ENCODE results near the gene CYP2C18. TPM values are rescaled to one million over a fixed set of nuclear protein-coding genes. Genes with fewer than 3 reads are reported as not detected.
"Not testable (repeated sequence)": the region's sequence is repeated elsewhere in the genome, so short reads cannot be mapped to it uniquely, and the experiment has no call there.

CYP2C18 gene
- total RNA-seq, 1 experiment from 2014 or later, result not detected

DNA sequence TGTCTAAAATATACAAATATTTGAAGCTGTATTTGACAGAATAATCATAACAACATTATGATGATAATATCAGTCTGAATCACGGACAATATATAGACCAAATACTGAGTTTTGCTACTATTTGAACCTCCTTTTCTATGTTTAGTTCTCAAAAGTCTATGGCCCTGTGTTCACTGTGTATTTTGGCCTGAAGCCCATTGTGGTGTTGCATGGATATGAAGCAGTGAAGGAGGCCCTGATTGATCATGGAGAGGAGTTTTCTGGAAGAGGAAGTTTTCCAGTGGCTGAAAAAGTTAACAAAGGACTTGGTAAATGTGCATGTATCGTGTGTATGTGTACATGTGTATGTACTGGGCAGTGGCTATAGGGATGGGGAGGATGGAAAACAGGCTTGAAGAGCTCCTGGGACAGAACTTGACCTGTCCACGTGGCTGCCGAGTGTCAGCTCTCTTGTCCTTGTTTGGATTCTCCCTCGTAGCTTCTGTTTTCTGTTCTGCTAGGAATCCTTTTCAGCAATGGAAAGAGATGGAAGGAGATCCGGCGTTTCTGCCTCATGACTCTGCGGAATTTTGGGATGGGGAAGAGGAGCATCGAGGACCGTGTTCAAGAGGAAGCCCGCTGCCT is 4.2 kb downstream of the CYP2C18 start:
- Histone ChIP-seq H3K4me3 (no peak overlapping the region), H3K9me3 (peaks cover 2% of the 10 kb centered on the region; the same call in 1 of the 2 replicates), H3K27me3 (no peaks in the 10 kb centered on the region), H3K36me3 (no peaks in the 10 kb centered on the region)
- DNase-seq, result no peak

DNA sequence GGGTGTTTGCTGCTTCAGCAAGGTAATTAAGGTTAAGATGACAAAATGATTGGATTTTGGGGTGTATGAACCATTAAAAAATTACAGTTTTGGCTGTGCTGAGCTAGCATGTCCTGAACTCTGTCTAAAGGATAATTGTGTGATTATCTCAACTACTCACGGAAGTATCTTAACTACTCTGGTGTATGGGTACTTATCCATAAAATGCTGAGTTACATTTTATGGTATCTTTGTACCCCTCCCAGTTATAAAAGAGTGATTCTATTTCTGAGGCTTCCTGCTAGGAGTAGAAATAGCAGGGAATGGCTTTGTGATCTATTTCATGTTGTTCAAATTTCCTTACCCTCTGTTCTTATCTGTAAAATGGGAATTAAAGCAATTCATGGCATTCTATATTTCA is 22.6 kb downstream of the CYP2C18 start:
- Histone ChIP-seq H3K9me3 (no peaks in the 10 kb centered on the region), H3K27me3 (no peaks in the 10 kb centered on the region), H3K36me3 (no peaks in the 10 kb centered on the region), H3K4me3 (no peak overlapping the region)
- DNase-seq, result no peak

DNA sequence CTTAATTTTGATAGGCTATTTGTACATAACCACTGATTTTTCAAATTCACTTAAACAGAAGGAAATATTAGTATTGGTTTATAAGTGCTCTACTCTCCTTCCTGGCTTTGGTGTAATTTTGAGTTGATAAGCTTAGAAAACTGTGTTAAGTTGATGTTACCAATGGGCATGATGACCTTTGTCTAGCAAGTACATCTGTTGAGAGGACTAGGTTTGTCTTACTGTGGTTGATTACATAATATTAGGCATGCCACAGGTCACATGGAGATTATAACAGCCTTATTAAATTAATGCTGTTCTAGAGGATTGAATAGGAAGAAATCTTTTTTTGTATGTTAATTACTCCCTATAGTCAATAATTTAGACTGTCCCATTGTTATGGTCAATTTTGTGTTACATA is 27.0 kb downstream of the CYP2C18 start:
- Histone ChIP-seq H3K36me3 (no peaks in the 10 kb centered on the region), H3K27me3 (no peaks in the 10 kb centered on the region), H3K9me3 (no peaks in the 10 kb centered on the region), H3K4me3 (no peak overlapping the region)
- no peak for DNase-seq

DNA sequence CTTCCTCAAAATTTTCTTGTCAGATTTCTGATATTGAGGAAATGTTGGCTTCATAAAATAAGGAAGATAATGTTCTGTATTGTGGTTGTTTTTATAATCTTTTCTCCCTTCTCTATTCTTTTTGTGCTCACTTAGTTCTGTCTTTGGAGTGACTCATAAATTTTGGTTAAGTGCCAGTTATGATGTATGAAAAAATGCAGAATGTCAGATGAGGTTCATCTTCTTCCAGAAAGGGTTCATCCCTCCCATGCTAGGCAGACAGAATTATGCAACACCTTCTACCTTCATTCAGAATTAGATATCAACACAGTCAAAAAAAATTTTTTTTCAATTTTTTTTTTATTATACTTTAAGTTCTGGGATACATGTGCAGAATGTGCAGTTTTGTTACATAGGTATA is 42.3 kb downstream of the CYP2C18 start:
- Histone ChIP-seq H3K27me3 (no peaks in the 10 kb centered on the region), H3K9me3 (no peaks in the 10 kb centered on the region), H3K4me3 (no peak overlapping the region), H3K36me3 (no peaks in the 10 kb centered on the region)
- DNase-seq, result no peak

DNA sequence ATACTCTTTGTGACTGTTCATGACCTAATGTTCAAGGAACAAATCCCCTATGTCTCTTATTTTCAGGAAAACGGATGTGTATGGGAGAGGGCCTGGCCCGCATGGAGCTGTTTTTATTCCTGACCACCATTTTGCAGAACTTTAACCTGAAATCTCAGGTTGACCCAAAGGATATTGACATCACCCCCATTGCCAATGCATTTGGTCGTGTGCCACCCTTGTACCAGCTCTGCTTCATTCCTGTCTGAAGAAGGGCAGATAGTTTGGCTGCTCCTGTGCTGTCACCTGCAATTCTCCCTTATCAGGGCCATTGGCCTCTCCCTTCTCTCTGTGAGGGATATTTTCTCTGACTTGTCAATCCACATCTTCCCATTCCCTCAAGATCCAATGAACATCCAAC is 51.7 kb downstream of the CYP2C18 start:
- no peaks in the 10 kb centered on the region for H3K9me3 ChIP-seq
- no peaks in the 10 kb centered on the region for H3K36me3 ChIP-seq
- peaks cover 5% of the 10 kb centered on the region; the same call in 1 of the 2 replicates for H3K27me3 ChIP-seq
- H3K4me3 ChIP-seq, result no peak overlapping the region
- DNase-seq, result no peak

DNA sequence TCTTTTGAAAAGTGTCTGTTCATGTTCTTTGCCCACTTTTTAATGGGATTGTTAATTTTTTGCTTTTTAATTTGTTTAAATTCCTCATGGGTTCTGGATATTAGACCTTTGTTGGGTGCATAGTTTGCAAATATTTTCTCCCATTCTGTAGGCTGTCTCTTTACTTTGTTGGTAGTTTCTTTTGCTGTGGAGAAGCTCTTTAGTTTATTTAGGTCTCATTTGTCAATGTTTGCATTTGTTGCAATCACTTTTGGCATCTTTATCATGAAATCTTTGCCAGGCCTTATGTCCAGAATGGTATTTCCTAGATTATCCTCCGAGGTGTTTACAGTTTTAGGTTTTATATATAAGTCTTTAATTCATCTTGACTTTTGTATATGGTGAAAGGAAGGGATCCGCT is 55.1 kb downstream of the CYP2C18 start:
- Histone ChIP-seq H3K9me3 (no peaks in the 10 kb centered on the region), H3K27me3 (peaks cover 3% of the 10 kb centered on the region; the same call in 1 of the 2 replicates), H3K4me3 (no peak overlapping the region), H3K36me3 (no peaks in the 10 kb centered on the region)
- no peak for DNase-seq

DNA sequence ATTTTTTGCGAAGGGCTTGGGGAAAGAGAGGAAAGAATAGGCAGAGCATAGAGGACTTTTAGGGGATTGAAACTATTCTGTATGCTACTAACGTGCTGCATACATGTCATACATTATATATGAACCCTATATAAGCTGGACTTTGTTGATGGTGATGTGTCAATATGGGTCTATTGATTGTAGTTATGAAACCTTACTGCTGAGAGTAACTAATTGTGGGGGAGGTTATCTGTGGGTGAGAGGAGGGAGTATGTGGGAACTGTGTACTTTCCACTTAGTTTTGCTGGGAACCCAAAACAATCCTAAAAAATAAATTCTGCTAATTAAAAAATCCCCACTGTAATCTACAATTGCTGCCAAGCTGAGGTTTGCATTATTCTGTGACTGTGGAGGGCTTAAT is 63.6 kb downstream of the CYP2C18 start:
- DNase-seq, result no peak
- H3K27me3 ChIP-seq, result no peaks in the 10 kb centered on the region
- H3K9me3 ChIP-seq, result no peaks in the 10 kb centered on the region
- H3K4me3 ChIP-seq, result no peak overlapping the region
- H3K36me3 ChIP-seq, result no peaks in the 10 kb centered on the region

DNA sequence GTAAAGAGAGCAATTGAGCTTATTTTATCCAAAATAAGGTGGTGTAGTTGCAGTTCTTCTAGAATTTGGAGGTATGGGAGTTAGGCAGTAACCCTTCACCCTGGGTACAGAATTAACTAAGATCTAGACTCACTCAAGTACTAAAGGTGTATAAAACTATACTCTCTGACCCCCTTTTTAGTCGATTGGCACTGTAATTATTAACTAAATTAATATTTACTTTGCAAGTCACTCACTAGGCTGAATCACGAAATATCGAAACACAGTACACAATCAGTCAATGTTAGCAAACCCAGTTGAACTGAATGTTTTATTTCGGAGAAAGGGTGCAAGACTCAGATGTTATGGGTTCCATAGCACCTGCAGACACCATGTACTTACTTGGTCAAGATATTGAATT is 64.3 kb downstream of the CYP2C18 start:
- no peaks in the 10 kb centered on the region for H3K36me3 ChIP-seq
- H3K9me3 ChIP-seq, result no peaks in the 10 kb centered on the region
- no peak overlapping the region for H3K4me3 ChIP-seq
- no peaks in the 10 kb centered on the region for H3K27me3 ChIP-seq
- no peak for DNase-seq

DNA sequence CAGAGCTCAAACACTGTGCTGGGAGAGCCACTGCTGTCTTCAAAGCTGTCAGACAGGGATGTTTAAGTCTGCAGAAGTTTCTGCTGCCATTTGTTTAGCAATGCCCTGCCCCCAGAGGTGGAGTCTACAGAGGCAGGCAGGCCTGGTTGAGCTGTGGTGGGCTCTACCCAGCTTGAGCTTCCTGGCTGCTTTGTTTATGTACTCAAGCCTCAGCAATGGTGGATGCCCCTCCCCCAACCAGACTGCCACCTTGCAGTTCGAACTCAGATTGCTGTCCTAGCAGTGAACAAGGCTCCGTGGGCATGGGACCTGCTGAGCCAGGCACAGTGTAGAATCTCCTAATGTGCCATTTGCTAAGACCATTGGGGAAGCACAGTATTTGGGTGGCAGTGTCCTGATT is 74.4 kb downstream of the CYP2C18 start:
- H3K9me3 ChIP-seq, result no peaks in the 10 kb centered on the region
- DNase-seq, result no peak
- no peaks in the 10 kb centered on the region for H3K36me3 ChIP-seq
- no peak overlapping the region for H3K4me3 ChIP-seq
- no peaks in the 10 kb centered on the region for H3K27me3 ChIP-seq

DNA sequence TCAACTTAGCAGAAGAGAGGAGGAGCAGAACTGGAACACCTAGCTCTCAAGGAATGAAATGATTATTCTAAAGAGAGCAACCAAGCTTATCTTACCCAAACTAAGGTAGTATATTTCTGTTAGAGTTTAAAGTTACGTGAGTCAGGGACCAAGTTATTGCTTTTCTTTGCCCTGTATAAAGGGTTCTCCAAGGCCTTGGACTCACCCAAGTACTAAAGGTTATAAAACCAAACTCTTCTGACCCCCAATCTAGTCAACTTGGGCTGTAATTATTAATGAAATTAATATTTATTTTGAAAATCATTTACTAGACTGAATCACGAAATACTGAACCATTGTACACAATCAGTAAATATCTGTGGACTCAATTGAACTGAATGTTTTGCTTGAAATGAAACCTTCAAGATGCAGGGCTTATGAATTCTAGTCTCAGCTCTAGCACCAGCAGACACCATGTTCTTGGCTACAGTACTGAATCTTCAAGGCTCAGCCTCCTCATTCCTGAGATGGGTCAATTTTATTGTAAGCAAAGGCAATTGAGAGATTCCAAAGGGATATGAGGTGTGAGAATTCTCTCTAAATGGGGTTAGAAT is 77.2 kb downstream of the CYP2C18 start:
- no peaks in the 10 kb centered on the region for H3K27me3 ChIP-seq
- H3K4me3 ChIP-seq, result no peak overlapping the region
- DNase-seq, result no peak
- no peaks in the 10 kb centered on the region for H3K36me3 ChIP-seq
- H3K9me3 ChIP-seq, result no peaks in the 10 kb centered on the region

DNA sequence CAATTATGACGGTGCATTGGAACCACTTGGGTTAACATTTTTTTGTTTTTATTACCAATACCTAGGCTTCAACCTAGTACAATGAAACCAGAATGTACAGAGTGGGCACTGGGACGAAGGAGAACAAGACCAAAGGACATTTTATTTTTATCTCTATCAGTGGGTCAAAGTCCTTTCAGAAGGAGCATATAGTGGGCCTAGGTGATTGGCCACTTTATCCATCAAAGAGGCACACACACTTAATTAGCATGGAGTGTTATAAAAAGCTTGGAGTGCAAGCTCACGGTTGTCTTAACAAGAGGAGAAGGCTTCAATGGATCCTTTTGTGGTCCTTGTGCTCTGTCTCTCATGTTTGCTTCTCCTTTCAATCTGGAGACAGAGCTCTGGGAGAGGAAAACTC is 78.9 kb downstream of the CYP2C18 start, which contains the start of gene CYP2C19:
Gene CYP2C19, plus strand, starts transcription at position 289 of the 400 bp plus-strand sequence. Its CDS starts 25 bp downstream, at position 314.
- no peak for DNase-seq
- Histone ChIP-seq H3K4me3 (no peak within 1 kb of the TSS), H3K27me3 (no peaks in the 10 kb centered on the region), H3K36me3 (no peaks in the 10 kb centered on the region), H3K9me3 (no peaks in the 10 kb centered on the region)

DNA sequence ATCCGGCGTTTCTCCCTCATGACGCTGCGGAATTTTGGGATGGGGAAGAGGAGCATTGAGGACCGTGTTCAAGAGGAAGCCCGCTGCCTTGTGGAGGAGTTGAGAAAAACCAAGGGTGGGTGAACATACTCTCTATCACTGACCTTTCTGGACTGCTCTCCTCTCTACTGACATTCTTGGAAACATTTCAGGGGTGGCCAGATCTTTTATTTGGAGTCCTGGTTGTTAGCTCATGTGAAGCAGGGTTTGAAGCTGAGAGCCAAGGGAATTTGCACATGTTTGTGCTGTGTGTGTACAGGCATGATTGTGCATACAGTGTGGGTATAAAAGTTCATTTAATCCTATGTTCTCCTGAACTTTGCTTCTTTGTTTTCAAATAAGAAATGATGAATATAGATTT is 91.9 kb downstream of the CYP2C18 start:
- H3K9me3 ChIP-seq, H3K4me3 ChIP-seq, H3K36me3 ChIP-seq, DNase-seq, H3K27me3 ChIP-seq: not testable (repeated sequence)

DNA sequence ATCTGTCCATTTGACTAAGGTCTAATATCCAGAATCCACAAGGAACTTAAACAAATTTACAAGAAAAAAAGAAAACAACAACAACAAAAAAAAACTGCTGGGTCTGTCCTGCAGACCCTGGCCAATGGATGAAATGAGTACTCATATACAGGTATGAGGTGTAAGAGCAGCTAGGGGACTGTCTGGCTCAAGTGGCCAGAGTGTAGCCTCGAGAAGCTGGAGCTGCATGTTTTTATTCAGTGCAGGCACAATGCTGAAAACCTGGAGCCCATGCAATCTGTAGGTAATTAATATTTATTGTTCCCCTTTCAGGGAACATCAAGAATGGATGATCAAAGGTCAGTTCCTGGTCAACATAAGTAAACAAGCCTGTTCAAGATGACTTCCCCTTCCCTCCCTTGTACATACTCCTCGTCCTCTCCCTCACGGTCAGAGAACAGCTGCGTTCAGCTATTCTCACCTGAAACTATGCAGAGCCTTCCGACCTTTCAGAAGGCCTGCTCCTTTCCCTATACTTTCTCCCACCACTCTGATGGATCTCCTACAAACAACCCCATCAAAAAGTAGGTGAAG is 94.4 kb downstream of the CYP2C18 start:
- no peaks in the 10 kb centered on the region for H3K9me3 ChIP-seq
- no peak overlapping the region for H3K4me3 ChIP-seq
- no peak for DNase-seq
- H3K27me3 ChIP-seq, result 0 out of 2 replicates have a peak, but pooled peaks cover 4% of the 10 kb centered on the region
- H3K36me3 ChIP-seq, result no peaks in the 10 kb centered on the region

DNA sequence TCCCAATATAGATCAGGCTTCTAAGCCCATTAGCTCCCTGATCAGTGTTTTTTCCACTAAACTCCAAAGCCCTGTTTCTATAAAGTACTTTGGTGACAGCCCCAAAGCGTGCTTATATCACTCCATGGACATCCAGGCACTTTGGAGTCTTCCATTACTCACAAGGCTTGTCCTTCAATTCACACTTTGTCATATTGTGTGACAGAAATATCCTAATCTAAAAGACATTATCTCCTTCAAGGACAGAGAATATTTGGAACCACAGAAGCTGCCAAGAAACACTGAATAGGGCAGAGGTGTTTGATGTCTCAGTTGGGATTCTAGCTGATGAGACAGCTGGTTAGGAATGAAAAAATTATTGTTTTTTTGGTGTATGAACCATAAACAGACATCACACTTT is 97.3 kb downstream of the CYP2C18 start:
- 0 out of 2 replicates have a peak, but pooled peaks cover 4% of the 10 kb centered on the region for H3K27me3 ChIP-seq
- H3K9me3 ChIP-seq, result no peaks in the 10 kb centered on the region
- H3K4me3 ChIP-seq, result no peak overlapping the region
- DNase-seq, result no peak
- H3K36me3 ChIP-seq, result no peaks in the 10 kb centered on the region

DNA sequence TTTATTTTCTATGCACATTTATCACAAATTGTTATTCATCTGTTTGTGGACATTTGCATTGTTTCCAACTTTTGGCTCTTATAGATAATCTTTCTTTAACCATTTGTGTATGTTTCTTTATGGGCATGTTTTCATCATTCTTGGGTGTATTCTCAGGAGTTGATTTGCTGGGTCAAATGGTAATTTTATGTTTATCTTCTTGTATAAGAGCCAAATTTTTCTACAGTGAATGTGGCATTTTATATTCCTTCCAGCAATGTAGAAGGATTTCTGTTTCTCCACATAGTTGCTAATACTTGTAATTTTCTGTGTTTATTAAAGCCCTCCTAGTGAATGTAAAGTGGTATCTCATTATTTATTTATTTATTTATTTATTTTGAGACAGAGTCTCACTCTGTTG is 100.7 kb downstream of the CYP2C18 start:
- Histone ChIP-seq H3K4me3 (no peak overlapping the region), H3K36me3 (no peaks in the 10 kb centered on the region), H3K27me3 (0 out of 2 replicates have a peak, but pooled peaks cover 4% of the 10 kb centered on the region), H3K9me3 (no peaks in the 10 kb centered on the region)
- DNase-seq, result no peak

DNA sequence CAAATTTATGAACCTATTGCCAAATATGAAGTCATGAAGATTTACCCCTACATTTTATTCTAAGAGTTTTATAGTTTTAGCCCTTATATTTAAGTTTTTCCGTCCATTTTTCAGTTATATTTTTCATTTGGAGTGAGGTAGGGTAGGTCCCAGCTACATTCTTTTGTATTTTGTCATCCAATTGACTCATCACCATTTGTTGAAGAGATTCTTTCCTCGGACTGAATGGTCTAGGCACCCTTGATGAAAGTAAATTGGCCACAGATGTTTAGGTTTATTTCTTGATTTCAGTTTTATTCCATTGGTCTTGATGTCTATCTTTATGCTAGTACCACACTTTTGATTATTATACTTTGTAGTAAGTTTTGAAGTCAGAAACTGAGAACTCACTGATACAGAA is 101.7 kb downstream of the CYP2C18 start:
- Histone ChIP-seq H3K4me3 (no peak overlapping the region), H3K27me3 (0 out of 2 replicates have a peak, but pooled peaks cover 4% of the 10 kb centered on the region), H3K9me3 (no peaks in the 10 kb centered on the region), H3K36me3 (no peaks in the 10 kb centered on the region)
- no peak for DNase-seq
